DOHH2 (cell line): ENCODE data around the gene LRTM1.

Experiments used
- H3F3A ChIP-seq: fragments of 200-600 bp; sonication (generic), shearing (Covaris generic); 2 replicates; pipeline ENCODE4 v1.6.0; 2016; ENCODE audit warnings: antibody characterized with exemption, mild to moderate bottlenecking; ENCODE audit not compliant: control insufficient read depth, insufficient read depth
- H3K27ac ChIP-seq: fragments of 200-600 bp; sonication (generic); 2 replicates; pipeline ENCODE4 v1.5.1; 2014; ENCODE audit warnings: low read depth, mild to moderate bottlenecking, low read length, moderate library complexity
- H3K27me3 ChIP-seq: fragments of 200-600 bp; sonication (generic); 2 replicates; pipeline ENCODE4 v1.6.1; 2014; ENCODE audit warnings: mild to moderate bottlenecking, low read length, mixed read lengths; ENCODE audit not compliant: control insufficient read depth
- H3K36me3 ChIP-seq: fragments of 200-600 bp; sonication (generic); 2 replicates; pipeline ENCODE4 v1.6.1; 2014; ENCODE audit warnings: mild to moderate bottlenecking, low read length, moderate library complexity, mixed read lengths; ENCODE audit not compliant: control insufficient read depth
- H3K4me1 ChIP-seq: fragments of 200-600 bp; sonication (generic); 2 replicates; pipeline ENCODE4 v1.6.1; 2014; ENCODE audit warnings: mild to moderate bottlenecking, low read length, mixed read lengths; ENCODE audit not compliant: control insufficient read depth
- H3K4me2 ChIP-seq: fragments of 200-600 bp; sonication (generic); 2 replicates; pipeline ENCODE4 v1.6.0; 2014; ENCODE audit warnings: mild to moderate bottlenecking, low read length, moderate library complexity
- H3K4me3 ChIP-seq: fragments of 200-600 bp; sonication (generic); 2 replicates; pipeline ENCODE4 v1.5.1; 2014; ENCODE audit warnings: mild to moderate bottlenecking, low read length, mixed read lengths
- H3K79me2 ChIP-seq: fragments of 200-600 bp; sonication (generic); 2 replicates; pipeline ENCODE4 v1.6.1; 2014; ENCODE audit warnings: mild to moderate bottlenecking, low read length, mixed read lengths; ENCODE audit not compliant: control insufficient read depth
- H3K9me2 ChIP-seq: fragments of 200-600 bp; sonication (generic); replicated peaks from 2 replicates; pipeline ENCODE4 v1.6.1; 2014; ENCODE audit warnings: mild to moderate bottlenecking, low read length, mixed read lengths; ENCODE audit not compliant: control insufficient read depth
- H3K9me3 ChIP-seq: fragments of 200-600 bp; sonication (generic); 2 replicates; pipeline ENCODE4 v1.6.1; 2014; ENCODE audit warnings: antibody characterized with exemption, low read length, mixed read lengths; ENCODE audit not compliant: control insufficient read depth, insufficient read depth
- H4K20me1 ChIP-seq: fragments of 200-600 bp; sonication (generic); 2 replicates; pipeline ENCODE4 v1.6.0; 2014; ENCODE audit warnings: low read depth, mild to moderate bottlenecking, antibody characterized with exemption, low read length, moderate library complexity; ENCODE audit not compliant: control insufficient read depth, insufficient read depth
- CTCF ChIP-seq: fragments of 200-600 bp; sonication (generic); IDR thresholded peaks from one replicate; pipeline ENCODE4 v1.5.1; 2014; ENCODE audit warnings: antibody characterized with exemption, mild to moderate bottlenecking, low read depth, low read length; ENCODE audit not compliant: poor library complexity, severe bottlenecking
- EZH2phosphoT487 ChIP-seq: fragments of 200-600 bp; sonication (generic); IDR thresholded peaks from 2 replicates; pipeline ENCODE4 v1.6.1; 2017; ENCODE audit warnings: borderline replicate concordance, mild to moderate bottlenecking, antibody characterized with exemption, low read length, moderate library complexity, mixed read lengths

The LRTM1 gene

GRCh38 chr3:54966979-54967378 lies 39.1 kb upstream of the LRTM1 start:
- no peaks in the 10 kb centered on the region for H3K9me3 ChIP-seq
- no peaks in the 10 kb centered on the region for H3F3A ChIP-seq
- H3K9me2 ChIP-seq, result no peaks in the 10 kb centered on the region
- H3K4me1 ChIP-seq, result no peaks in the 10 kb centered on the region
- no peaks in the 10 kb centered on the region for H4K20me1 ChIP-seq
- no peak overlapping the region for H3K4me2 ChIP-seq
- no peak overlapping the region for H3K27ac ChIP-seq
- TF ChIP-seq CTCF, result no peak
- TF ChIP-seq EZH2phosphoT487, result no peak
- no peaks in the 10 kb centered on the region for H3K27me3 ChIP-seq
- H3K4me3 ChIP-seq, result no peak overlapping the region
- no peaks in the 10 kb centered on the region for H3K36me3 ChIP-seq
- no peaks in the 10 kb centered on the region for H3K79me2 ChIP-seq

- no peaks in the 10 kb centered on the region for H3K36me3 ChIP-seq
- H3K27ac ChIP-seq, result no peak overlapping the region
- TF ChIP-seq EZH2phosphoT487, result no peak
- no peak for TF ChIP-seq CTCF
- no peaks in the 10 kb centered on the region for H3K9me3 ChIP-seq
- no peaks in the 10 kb centered on the region for H3K79me2 ChIP-seq
- H3K4me2 ChIP-seq, result no peak overlapping the region
- H3K27me3 ChIP-seq, result no peaks in the 10 kb centered on the region
- no peaks in the 10 kb centered on the region for H4K20me1 ChIP-seq
- no peak overlapping the region for H3K4me3 ChIP-seq
- H3K4me1 ChIP-seq, result no peaks in the 10 kb centered on the region
- H3F3A ChIP-seq, result no peaks in the 10 kb centered on the region
- H3K9me2 ChIP-seq, result no peaks in the 10 kb centered on the region
These were observed 37.9 kb upstream of the LRTM1 start for GRCh38 chr3:54965746-54966145.

- Histone ChIP-seq H3K9me2 (no peaks in the 10 kb centered on the region), H3K4me1 (no peaks in the 10 kb centered on the region)
- no peak for TF ChIP-seq CTCF
- TF ChIP-seq EZH2phosphoT487, result no peak
These were observed 36.2 kb upstream of the LRTM1 start for GRCh38 chr3:54964081-54964480.

GRCh38 chr3:54963641-54964040 lies 35.8 kb upstream of the LRTM1 start:
- no peaks in the 10 kb centered on the region for H3K27me3 ChIP-seq
- no peaks in the 10 kb centered on the region for H3K79me2 ChIP-seq
- no peaks in the 10 kb centered on the region for H3F3A ChIP-seq
- no peaks in the 10 kb centered on the region for H4K20me1 ChIP-seq
- H3K9me2 ChIP-seq, result no peaks in the 10 kb centered on the region
- TF ChIP-seq CTCF (no peak), EZH2phosphoT487 (no peak)
- no peaks in the 10 kb centered on the region for H3K4me1 ChIP-seq
- H3K4me3 ChIP-seq, result no peak overlapping the region
- no peak overlapping the region for H3K4me2 ChIP-seq
- H3K9me3 ChIP-seq, result no peaks in the 10 kb centered on the region
- no peaks in the 10 kb centered on the region for H3K36me3 ChIP-seq
- H3K27ac ChIP-seq, result no peak overlapping the region

More at GRCh38 chr3:54964081-54964480, 36.2 kb upstream of the LRTM1 start:
- Histone ChIP-seq H3K27me3 (no peaks in the 10 kb centered on the region), H3K27ac (no peak overlapping the region), H3F3A (no peaks in the 10 kb centered on the region), H3K36me3 (no peaks in the 10 kb centered on the region), H3K4me3 (no peak overlapping the region), H3K9me3 (no peaks in the 10 kb centered on the region), H4K20me1 (no peaks in the 10 kb centered on the region), H3K79me2 (no peaks in the 10 kb centered on the region), H3K4me2 (no peak overlapping the region)
